Neural crest cell (in vitro differentiated cells): ENCODE results near the gene GLS. TPM values are rescaled to one million over a fixed set of nuclear protein-coding genes. Genes with fewer than 3 reads are reported as not detected.
"Not testable (repeated sequence)": the region's sequence is repeated elsewhere in the genome, so short reads cannot be mapped to it uniquely, and the experiment has no call there.

ENCODE experiments used
- DNase-seq: peaks from one replicate; pipeline ENCODE4 v3.0.0; 2021; ENCODE audit warnings: low read depth, mixed read lengths, low spot score
- H3K27ac Mint-ChIP-seq: one replicate; pipeline ENCODE4 v1.8.0; 2021; ENCODE audit warnings: mild to moderate bottlenecking, mixed read lengths; ENCODE audit not compliant: unreplicated experiment
- H3K27me3 Mint-ChIP-seq: 2 replicates; pipeline ENCODE4 v1.8.0; 2021; ENCODE audit warnings: low read depth, mild to moderate bottlenecking, mixed read lengths
- H3K36me3 Mint-ChIP-seq: 2 replicates; pipeline ENCODE4 v1.8.0; 2021; ENCODE audit warnings: low read depth, mild to moderate bottlenecking, mixed read lengths
- H3K4me1 Mint-ChIP-seq: 2 replicates; pipeline ENCODE4 v1.8.0; 2021; ENCODE audit warnings: mixed read lengths
- H3K4me3 Mint-ChIP-seq: one replicate; pipeline ENCODE4 v1.8.0; 2021; ENCODE audit warnings: mild to moderate bottlenecking, mixed read lengths
- H3K9me3 Mint-ChIP-seq: 2 replicates; pipeline ENCODE4 v1.8.0; 2021; ENCODE audit warnings: mixed read lengths
- CTCF ChIP-seq: fragments of 200-600 bp; sonication (generic); conservative IDR thresholded peaks from 2 replicates; pipeline ENCODE4 v1.5.0; 2021; ENCODE audit warnings: antibody characterized with exemption, mild to moderate bottlenecking
- total RNA-seq: library from RNA; stranded (reverse); gene quantifications from 2 replicates; pipeline ENCODE4 v1.2.1, GENCODE V29; 2021

GLS gene
- total RNA-seq, 1 donor from 2014 or later = 85.6 TPM

GRCh38 chr2:190849774-190850173 is 30.8 kb upstream of the GLS start:
- no peaks in the 10 kb centered on the region for H3K36me3 Mint-ChIP-seq
- H3K27me3 Mint-ChIP-seq = peaks cover 3% of the 10 kb centered on the region
- H3K9me3 Mint-ChIP-seq = no peaks in the 10 kb centered on the region
- TF ChIP-seq CTCF = no peak
- no peak overlapping the region for H3K27ac Mint-ChIP-seq
- no peak for DNase-seq
- H3K4me3 Mint-ChIP-seq = no peak overlapping the region
- no peaks in the 10 kb centered on the region for H3K4me1 Mint-ChIP-seq

- H3K4me3 Mint-ChIP-seq, H3K9me3 Mint-ChIP-seq, DNase-seq, H3K36me3 Mint-ChIP-seq, H3K27me3 Mint-ChIP-seq, H3K4me1 Mint-ChIP-seq, H3K27ac Mint-ChIP-seq: not testable (repeated sequence)
Measured at GRCh38 chr2:190853022-190853421, 27.6 kb upstream of the GLS start.

GRCh38 chr2:190853531-190854383 is 26.9 kb upstream of the GLS start:
- H3K27me3 Mint-ChIP-seq = peaks cover 3% of the 10 kb centered on the region
- no peak overlapping the region for H3K4me3 Mint-ChIP-seq
- DNase-seq = no peak
- H3K36me3 Mint-ChIP-seq = no peaks in the 10 kb centered on the region
- peaks cover 2% of the 10 kb centered on the region for H3K4me1 Mint-ChIP-seq
- no peak for TF ChIP-seq CTCF
- no peaks in the 10 kb centered on the region for H3K9me3 Mint-ChIP-seq
- no peak overlapping the region for H3K27ac Mint-ChIP-seq

- H3K36me3 Mint-ChIP-seq = no peaks in the 10 kb centered on the region
- peaks cover 3% of the 10 kb centered on the region for H3K27me3 Mint-ChIP-seq
- H3K4me1 Mint-ChIP-seq = peaks cover 4% of the 10 kb centered on the region
- no peak overlapping the region for H3K4me3 Mint-ChIP-seq
- DNase-seq = no peak
- TF ChIP-seq CTCF = no peak
- H3K9me3 Mint-ChIP-seq = no peaks in the 10 kb centered on the region
- H3K27ac Mint-ChIP-seq = no peak overlapping the region
Measured at GRCh38 chr2:190854726-190855125, 25.9 kb upstream of the GLS start.

- H3K4me1 Mint-ChIP-seq = peaks cover 7% of the 10 kb centered on the region
- H3K4me3 Mint-ChIP-seq = no peak overlapping the region
- H3K9me3 Mint-ChIP-seq = no peaks in the 10 kb centered on the region
- no peak for DNase-seq
- no peak for TF ChIP-seq CTCF
- no peaks in the 10 kb centered on the region for H3K36me3 Mint-ChIP-seq
- H3K27me3 Mint-ChIP-seq = peaks cover 3% of the 10 kb centered on the region
- H3K27ac Mint-ChIP-seq = no peak overlapping the region
Measured at GRCh38 chr2:190855245-190855644, 25.4 kb upstream of the GLS start.

GRCh38 chr2:190856985-190857384 is 23.6 kb upstream of the GLS start:
- no peak for DNase-seq
- Mint-ChIP-seq H3K4me3 (no peak overlapping the region), H3K9me3 (no peaks in the 10 kb centered on the region), H3K27ac (no peak overlapping the region), H3K27me3 (peaks cover 3% of the 10 kb centered on the region), H3K36me3 (no peaks in the 10 kb centered on the region), H3K4me1 (peaks cover 18% of the 10 kb centered on the region)
- TF ChIP-seq CTCF = no peak
